ENCODE data around the gene SEPTIN5.

Gene SEPTIN5

DNA sequence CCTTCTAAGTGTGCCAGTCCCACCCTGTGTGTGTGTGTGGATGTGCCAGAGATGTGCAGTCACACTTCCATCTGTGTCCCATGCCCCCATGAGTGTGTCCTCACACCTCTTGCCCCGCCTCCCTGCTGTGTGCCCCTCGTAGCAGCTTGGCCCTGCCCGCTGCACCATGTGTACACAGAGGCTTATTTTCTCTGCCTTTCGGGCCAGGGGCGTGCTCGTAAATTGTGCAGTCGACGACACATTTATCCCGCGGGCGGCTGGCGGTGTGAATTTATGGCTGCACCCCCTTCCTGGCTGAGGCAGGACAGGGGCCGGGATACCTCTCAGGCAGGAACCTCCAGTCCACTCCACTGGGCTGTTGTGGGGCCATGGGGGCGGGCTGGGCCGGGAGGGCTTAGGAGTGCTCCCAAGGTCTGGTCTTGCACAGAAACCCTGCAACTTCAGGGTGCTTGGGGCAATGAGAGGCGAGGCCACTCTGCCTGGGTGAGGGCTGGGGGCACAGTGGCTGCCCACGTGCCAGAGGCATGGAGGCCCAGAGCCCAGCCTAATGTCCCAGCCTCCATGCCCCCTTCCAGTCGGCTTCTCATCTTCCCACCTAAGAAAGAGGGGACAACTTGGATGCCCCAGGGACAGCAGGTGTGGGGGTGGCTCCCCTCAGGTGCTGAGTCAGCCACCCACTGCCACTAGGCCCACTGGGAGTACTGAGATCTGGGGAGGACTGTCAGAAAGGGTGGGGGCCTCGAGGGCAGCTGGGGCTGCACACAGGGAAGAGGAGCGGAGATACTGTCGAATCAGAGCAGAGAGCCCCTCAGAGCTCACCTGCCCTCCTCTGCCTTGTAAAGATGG is 21.6 kb downstream of the SEPTIN5 start:
- no peak for DNase-seq

DNA sequence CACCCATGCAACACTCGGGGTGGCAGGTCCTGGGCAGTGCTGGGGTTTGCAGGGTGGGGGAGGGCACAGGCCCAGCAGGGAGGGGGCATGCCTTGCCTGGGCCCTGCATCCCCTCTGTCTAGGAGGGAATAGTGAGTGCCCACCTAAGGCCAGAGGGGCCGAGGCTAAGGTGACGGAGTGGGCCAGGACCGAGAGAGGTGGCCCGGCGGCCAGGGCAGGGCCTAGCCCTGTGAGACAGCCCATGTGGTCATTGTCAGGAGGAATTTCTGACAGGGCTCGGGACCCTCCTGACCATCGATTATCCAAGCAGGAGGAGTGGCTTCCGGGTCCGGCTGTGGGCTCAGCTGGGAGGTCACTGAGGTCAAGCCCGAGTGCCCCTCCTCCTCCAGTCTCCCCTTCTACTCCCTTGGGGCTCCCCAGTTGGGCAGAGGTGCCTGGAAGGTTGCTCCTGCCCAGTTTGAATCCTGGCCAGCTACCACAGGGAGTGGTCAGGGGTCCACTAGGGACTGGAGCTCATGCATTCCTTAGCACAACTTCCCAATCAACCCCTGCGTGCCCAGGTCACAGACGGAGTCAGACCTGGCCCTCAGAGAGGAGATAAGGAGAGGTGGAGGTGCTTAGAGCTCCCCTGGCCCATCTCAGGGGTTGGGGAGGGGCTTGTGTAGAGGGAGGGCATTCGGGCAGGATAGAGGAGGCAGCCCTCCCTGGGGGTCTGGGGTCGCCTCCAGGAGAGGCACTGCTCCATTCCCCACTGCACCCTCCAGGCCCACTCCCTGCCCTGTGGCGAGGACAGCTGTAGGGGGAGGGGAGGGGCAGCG is 23.8 kb downstream of the SEPTIN5 start:
- no peak for DNase-seq

DNA sequence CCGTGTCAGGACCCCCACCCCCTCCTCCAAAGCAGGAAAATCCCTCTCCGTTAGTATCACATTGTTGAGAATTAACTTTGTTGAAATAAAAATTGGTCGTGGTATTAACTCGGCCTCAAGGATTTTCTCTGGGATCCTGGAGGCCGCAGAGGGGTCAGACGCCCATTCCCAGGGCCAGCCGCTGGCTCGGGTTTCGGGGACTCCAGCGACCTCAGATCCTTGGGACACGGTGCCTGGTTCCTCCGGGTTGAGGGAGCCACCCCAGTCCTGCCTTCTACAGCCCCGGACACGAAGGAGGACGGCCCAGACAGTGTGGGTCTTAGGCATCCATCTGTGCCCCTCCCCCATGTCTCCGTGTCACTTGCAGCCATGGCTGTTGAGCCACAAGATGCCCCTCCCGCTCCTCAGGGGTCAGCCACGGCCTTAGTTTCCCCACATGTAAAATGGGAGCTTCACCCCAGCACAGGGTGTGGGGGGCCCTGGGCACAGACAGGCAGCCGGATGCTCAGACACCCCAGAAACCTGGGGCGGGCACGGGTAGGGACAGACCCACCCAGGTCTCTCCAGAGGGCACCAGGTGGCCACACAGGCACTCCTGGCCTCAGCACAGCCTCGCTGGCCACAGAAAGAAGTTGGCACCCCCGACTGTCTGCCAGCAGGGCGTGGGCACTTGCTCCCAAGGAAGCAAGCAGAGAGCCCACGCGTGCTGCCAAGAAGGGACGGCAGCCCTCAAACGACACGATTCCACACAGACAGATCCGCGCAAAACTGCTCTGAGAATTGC is 24.6 kb downstream of the SEPTIN5 start:
- DNase-seq, result no peak

DNA sequence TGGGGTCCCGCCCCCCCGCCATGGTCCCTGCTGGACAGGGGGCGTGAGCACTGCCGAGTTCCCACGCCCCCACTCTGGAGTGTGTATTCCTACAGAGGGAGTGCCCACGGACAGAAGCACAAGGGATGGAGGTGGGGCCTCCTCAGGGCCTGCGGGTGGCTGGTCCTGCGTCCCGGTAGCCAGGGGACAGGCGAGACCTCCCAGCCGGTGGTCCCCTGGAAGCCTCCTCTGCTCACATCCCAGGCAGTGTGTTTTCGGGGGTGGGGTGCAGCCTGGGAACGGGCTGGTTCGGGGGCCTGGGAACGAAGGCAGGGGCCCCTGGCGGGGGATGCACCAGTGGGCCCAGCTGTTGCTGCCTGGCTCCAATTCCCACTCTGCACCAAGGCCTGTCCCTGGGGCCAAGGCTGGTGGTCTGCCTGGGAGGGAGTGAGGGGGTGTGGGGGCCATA is 25.2 kb downstream of the SEPTIN5 start:
- DNase-seq, result no peak

DNA sequence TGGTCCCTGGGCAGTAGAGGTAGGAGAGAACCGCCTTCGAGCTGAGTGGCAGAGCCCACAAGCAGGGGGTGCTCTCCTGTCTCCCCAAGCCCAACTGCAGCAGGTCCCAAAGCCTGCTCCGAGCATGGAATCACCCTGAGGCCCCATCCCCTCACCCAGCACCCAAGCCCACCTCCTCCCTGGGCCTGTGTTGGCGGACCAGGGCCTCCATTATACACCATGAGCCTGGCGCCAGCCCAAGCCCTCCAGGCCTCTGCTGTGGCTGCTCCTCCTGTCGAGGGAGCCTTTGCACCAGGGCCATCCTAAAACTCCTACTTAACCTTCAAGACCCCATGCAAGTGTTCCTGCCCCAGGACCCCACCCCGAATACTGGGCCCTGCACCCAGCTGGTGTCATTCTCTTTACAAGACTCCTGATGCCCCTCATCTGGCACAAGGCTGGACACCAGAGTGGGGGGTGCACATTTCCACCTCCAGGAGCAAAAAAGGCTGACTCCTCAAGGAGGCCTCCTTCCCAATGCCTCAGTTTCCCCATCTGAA is 25.7 kb downstream of the SEPTIN5 start:
- no peak for DNase-seq

DNA sequence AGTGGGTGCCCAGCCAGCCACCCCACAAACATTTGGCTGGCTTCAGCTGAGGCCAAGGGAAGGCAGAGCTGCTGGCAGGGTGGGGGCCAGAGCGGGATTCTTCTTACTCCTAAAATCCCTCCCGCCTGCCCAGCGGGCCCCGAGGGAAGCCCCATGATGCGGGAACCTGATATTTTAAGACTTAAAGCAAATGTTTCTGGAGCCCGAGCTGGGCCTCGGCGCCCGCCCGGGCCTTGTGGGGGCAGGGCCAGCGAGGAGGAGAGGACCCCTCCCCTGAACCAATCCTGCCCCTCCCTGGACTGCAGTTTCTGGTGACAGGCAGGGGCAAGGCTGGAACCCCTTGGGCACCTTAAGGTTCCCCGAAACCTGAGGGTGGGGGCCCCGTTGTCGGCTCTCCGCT is 26.3 kb downstream of the SEPTIN5 start:
- DNase-seq, result no peak

DNA sequence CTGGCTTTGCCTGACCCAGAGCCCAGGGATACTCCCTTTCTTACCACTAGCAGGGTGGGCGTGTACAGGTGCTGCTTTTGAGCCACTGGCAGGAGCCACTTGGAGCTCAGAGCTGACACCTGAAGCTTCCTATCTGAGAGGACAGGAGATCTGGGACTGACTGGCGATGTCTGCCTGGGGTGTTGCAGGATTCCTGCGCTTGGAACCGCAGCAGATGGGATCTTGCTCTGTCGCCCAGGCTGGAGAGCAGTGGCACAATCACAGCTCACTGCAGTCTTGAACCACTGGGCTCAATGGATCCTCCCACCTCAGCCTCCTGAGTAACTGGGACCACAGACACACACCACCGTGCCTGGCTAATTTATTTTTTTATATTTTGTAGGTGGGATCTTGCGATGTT is 26.8 kb downstream of the SEPTIN5 start:
- DNase-seq, result no peak

DNA sequence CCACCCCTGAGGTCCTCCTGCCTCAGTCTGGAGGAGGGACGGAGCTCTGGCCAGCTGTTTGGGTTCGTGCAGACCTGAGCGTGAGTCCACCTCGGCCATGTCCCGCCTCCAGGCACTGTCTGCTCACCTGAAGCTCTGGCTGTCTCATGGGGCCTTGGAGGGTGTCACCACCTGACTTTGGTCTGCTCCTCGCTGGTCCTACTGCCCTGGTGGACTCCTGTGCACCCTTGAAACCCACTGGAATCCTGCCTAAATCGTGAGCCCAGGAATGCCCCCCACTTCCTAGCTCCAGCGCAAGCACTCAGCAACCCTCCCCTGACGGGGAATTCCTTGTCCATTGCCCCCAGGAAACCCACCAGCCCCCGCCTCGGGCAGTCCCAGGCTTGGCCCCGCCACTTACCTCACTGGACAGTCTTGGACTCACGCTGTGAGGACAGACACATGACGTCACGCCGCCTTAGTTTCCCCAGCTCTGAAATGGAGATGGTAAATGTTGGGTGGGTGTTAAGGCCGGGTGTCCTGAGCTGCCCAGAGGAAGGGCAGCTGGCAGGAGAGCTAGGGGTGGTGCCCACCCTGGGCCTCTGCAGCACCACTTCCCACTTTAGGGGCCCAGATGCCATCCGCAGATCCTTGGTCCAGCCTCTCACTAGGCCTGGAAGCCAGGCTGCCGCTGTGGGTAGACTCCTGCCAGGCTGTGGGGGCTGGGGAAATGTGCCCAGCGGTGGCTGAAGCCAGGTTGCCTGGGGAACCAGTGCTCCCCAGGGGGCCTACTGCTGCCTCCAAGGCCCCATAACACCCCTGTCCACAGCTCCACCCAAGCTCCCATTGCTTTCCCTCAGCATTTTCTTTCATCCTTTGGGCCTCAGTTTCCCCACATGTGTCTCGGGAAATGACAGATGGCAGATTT is 28.1 kb downstream of the SEPTIN5 start:
- no peak for DNase-seq

DNA sequence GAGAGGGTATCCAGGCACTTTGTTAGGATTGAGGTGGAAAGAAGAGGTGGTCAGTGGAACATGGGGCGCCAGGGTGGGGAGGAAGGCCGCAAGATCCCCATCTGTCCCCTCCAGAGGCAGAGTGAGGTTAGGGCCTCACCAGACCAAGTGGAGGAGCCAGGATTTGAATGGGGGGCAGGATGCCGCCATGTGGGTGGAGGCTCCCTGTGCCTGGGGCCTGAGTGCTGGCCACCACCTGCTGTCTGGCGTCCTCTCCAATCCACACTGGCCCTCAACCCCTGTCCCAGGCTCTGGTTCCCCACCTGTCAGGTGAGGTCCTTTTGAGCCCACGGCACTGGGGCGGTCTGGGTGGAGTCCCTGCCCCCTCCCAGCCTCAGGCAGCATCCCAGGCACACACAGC is 28.8 kb downstream of the SEPTIN5 start:
- no peak for DNase-seq

DNA sequence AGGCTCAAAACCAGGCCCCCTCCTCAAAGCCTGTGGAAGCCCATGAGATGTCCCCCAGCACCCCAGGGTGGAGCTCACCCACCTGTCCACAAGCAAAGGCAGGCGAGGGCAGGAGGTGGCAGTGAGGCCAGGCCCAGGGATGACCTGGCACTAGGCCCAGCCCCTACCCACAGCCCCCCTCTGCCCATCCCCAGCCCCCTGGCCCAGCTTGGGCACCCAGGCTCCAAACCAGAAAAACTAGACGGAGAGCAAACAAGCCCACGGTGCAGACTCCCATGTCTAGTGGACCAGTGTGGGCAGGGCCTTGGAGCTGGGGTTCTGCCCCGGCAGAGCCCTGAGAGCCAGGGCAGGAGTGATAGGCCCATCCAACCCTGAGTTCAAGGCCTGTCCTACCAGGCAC is 29.3 kb downstream of the SEPTIN5 start:
- DNase-seq, result no peak

DNA sequence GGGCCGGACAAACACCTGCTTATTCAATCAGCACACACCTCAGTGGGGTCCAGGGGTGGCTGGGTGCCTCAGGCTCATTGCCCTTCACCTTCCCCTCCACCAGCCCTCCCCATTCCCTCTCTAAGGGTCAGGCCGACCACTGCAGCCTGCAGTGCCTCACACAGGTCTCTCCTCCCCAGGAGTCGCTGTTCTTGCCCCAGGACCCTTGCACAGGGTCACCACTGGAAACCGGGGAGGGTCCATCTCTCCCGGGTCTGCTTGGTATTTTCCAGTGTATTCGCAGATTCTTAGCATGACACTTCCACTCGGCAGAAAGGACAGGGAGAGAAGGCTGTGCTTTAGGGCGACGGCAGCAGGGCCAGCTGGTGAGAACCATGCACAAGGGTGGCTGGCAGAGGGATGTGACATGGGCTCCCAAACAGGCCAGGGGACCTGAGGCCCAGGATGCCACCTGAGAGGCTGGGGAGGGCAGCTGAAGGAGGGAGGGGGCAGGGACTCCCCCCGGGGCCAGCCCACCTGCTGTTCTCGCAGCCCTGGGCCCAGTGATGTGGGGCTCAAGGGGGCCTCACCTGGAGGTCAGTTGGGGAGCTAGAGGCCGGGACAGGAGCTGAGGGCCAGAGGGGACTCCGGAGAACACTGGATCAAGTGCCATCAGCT is 30.2 kb downstream of the SEPTIN5 start:
- no peak for DNase-seq

DNA sequence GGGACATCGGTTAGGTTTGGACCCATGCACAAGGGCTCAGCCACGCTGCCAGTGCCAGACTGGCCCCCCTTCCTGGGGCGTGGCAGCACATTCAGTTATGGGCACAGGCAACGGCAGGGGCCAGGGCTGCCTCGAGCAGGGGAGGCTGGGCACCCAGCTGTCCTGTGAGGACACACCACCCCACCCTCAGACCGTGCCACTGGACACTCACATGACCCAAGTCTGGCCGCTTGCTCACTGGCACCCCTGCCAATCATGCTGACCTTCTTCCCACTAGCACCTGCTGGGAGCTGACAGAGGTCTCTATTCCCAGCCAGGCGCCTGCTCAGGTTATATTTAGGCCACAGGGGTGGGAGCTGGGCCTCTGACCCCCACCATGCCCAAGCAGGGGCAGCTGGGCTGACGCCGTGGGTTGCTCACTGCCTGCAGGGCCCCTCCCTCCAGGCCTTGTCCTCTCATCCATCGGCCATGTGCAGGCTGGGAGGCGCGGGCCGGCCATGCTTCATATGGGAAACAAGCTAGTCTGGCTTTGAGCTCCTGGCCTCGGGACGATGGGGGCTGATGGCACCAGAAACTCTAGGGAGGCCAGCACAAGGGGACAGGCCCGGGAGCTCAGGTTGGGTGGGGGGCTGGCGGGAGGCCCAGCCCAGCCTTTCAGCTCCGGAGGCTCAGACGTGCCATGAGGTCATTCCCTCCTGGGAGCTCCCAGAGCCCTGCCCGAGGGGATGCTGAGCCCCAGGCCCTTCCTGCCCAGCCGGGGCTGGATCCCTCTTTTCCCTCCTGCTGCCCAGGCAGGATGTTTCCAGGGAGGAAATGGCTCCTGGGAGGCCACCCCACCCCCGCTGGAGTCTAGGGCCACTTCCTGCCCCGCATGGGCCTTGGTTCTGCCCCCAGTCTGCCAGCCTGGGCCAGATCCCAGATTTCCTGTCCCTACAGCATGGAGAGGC is 31.1 kb downstream of the SEPTIN5 start:
- no peak for DNase-seq

DNA sequence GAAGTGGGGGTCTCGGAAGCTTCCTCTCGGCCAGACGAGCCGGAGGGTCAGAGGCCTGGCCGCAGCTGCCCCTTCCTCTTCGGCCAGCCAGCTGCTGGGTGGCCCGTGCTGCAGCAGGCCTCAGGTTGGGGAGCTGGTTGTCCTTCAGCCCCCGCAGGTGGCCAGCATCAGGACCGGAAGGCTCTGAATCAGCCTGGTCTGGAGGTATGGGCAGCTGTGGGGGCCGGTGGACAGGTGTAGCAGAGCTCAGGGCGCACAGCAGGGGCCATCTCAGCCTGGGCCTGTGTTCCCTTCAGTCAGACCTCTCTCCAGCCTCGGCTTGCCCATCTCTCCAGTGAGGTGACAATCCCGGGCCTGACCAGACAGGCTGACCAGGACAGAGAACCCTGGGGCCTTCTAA is 32.4 kb downstream of the SEPTIN5 start:
- DNase-seq, result no peak

DNA sequence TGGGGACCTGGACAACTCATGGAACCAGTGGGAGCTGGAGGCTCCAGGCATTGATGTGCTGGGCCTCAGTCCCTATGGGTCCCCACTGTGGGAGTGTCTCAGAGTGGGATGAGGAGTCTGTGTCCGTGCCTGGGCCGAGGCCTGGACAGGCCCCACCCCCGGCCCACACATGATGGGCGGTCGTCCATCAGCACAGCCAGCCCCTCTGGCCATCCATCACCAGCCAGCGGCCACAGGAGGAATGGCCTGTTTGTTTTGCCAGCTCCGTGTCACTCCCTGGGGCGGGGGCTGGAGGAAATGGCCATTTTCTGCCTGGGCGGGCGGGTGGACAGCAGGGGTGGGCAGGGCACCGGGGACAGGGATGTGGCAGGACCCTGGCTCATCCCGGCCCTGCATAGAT is 33.2 kb downstream of the SEPTIN5 start:
- no peak for DNase-seq

DNA sequence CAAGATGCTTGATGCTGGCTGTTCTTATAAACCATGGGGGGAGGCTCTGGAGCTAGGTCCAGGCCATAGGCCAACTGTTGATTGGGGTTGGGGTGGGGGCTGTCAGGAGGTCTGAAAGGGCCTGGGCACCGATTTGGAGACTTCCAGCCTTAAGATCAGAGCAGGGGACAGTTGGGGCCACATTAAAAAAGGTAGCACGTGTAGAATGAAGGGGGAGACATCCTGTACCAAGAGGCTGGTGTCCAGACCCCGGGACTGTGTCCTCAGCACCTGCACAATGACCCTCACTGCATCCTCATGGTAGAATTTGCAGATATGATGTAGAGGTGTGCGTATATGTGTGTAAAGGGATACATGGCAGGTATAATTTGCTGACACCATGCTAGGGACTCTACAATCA is 33.8 kb downstream of the SEPTIN5 start:
- DNase-seq, result no peak

DNA sequence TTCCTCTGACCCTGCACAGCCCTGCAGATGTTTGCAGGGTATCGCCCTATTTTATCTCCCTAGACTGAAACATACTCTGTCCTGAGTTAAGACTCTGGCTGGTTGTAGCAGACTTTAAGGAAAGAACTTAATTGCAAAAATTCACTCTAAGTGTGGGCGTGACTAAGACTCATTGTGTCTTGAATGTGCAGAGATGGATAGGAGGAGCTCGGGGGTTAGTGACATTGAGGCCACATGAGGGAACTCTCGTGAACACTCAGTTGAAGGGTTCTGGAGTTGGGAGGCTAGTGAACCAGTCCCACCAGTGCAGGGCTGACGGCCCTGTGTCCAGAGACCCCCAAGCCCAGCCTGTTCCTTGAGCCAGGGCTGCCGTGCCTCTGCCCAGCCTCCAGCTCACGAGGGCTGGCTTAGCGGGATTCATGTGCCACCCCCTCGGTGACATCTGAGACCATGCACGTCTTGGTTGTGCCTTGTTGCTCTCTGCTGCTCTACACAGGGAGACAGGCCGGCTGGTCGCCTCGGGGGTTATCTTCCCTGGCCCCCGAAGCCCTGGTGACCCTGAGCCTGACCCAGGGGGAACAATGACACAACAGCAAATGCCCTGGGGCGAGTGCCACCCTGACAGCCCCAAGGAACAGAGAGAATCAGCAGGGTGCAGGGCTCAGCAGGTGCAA is 34.8 kb downstream of the SEPTIN5 start:
- DNase-seq, result no peak

DNA sequence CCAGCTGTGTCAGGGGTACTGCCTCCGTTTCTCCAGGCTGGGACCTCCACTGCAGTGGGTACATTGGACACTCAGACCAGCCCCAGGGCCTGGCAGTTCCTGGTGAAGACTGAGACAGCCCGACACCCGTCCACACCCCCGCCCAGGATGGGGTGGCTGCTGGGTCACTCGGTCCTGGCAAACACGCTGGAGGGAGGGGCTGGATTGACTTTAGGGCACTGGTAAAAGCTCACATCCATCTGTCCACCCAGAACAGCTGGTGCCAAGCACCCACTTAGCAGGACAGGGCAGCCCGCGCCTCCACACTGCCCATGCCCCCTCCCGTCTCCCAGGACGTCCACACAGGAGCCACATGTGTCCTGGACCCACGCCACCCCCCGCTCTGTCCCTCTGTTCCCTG is 35.6 kb downstream of the SEPTIN5 start:
- DNase-seq, result no peak

DNA sequence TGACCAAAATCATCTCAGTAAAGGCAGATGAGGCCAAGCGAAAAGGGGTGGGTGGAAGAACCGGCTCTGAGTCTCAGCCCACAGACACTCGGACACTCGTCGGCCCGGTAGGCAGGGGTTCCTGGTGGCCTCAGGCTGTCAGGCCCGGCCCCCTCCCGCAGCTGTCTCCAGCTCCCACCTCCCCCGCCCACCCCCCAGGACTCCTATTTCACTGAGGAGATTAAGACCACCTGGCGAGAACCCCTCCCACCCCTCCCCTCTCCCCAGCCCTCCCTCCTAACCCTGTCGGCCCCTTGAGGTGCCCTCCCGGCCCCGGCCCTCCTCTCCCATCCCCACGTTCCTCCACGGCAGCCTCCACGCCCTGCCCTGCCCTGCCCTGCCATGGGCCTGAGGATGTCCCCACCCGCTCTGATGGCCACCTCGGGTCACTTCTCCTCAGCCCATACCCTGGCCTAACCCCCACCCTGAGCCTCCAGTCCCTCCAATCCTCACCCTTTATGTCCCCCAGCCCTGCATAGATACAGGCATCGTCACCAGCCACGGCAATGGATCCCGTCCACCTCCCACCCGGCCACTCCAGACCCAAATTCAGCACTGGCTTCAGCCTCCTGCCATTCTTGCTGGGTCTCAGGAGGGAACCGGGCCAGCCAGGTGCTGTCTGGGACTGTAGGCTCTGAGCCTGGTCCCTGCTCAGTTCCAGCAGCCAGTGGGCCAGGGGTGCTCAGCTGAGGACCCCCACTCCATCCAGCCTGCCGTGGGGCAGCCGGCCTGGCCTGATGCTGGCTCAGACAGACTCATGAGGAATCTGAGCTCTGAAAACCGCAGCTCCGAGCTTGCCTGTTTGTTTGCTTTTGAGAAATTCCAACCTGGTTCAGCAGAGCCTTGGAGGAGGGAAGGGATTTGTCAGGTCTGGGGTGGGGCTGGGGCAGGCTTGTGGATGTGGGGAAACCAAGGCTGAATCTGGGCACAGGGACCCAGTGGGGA is 36.5 kb downstream of the SEPTIN5 start:
- no peak for DNase-seq

Measured in DMS153 (cell line).